ENCODE data around the gene STIP1. TPM values are rescaled to one million over a fixed set of nuclear protein-coding genes. Genes with fewer than 3 reads are reported as not detected.
A peak's percentile ranks its signal among the peaks of the same experiment; 100 is the strongest.

The STIP1 gene
- total and polyA plus RNA-seq, 9 of the 15 experiments (the other 6 are each of a cell fraction or from before 2014, with no cell fraction given) = 58.1 to 465 (median 346) TPM

DNA sequence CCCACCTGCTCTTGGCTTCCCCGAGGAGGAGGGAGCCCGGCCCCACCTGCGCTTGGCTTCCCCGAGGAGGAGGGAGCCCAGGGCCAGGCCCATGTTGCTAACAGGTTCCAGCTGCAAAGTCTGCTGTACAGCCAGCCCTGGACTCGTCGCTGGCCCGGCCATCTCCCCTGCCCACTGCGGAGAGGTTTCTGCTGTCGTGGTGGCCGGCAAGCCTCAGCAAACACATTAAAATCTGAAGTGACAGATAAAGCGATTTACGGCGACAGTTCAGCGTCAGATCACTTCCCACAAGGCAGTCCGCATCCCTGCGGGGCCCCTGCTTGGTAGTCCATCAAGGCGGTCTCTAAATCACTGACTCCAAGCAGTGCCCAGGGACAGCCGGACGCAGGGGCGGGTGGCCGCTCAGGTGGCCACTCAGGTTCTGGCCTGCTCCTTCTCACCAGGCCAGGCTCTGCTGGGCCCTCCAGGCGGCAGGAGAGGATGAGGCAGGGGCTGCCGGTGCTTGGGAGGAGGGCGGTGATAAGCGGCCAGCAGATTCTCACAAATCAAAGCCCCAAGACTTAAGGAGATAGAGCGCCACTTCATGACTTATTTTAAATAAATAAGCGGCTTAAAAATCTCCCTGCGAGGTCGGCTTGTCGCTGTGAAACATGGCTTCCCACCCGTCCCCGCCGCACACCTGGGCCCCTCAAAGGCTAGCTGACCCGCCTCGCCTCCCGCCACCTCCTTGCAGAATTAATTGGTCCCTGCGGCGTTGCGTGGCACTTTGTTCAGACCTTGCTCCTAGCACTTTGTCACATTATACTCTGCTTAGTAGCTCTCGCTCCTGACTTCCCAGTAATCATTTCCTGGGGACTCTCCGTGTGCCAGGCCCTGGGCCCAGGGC is 41.1 kb upstream of the STIP1 start (continued):
- TF ChIP-seq PKNOX1 (IDR thresholded peaks at IDR 0.05) (peak; percentile 43; the same call in 1 of the 2 replicates), FUS (optimal IDR thresholded peaks at IDR 0.05; ENCODE audit: low read depth, low read length) (no peak), ETV5 (CRISPR knock-in tag; IDR thresholded peaks at IDR 0.05; ENCODE audit: low read depth) (no peak), KLF16 (IDR thresholded peaks at IDR 0.05) (no peak), SRSF3 (IDR thresholded peaks at IDR 0.05; ENCODE audit: insufficient read depth, low read length) (no peak)
- TF ChIP-seq, protein P1, sequence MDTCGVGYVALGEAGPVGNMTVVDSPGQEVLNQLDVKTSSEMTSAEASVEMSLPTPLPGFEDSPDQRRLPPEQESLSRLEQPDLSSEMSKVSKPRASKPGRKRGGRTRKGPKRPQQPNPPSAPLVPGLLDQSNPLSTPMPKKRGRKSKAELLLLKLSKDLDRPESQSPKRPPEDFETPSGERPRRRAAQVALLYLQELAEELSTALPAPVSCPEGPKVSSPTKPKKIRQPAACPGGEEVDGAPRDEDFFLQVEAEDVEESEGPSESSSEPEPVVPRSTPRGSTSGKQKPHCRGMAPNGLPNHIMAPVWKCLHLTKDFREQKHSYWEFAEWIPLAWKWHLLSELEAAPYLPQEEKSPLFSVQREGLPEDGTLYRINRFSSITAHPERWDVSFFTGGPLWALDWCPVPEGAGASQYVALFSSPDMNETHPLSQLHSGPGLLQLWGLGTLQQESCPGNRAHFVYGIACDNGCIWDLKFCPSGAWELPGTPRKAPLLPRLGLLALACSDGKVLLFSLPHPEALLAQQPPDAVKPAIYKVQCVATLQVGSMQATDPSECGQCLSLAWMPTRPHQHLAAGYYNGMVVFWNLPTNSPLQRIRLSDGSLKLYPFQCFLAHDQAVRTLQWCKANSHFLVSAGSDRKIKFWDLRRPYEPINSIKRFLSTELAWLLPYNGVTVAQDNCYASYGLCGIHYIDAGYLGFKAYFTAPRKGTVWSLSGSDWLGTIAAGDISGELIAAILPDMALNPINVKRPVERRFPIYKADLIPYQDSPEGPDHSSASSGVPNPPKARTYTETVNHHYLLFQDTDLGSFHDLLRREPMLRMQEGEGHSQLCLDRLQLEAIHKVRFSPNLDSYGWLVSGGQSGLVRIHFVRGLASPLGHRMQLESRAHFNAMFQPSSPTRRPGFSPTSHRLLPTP (IDR thresholded peaks at IDR 0.05; ENCODE audit: borderline replicate concordance, extremely low read depth, insufficient read length) = no peak
